ENCODE data around the gene CLN6. TPM values are rescaled to one million over a fixed set of nuclear protein-coding genes. Genes with fewer than 3 reads are reported as not detected.

CLN6 gene
- total RNA-seq, 4 donors from 2014 or later: 13.4 to 18.2 (median 16.1) TPM

- intact Hi-C loops (cut with DNase I): no loop called here
- peak overlapping the region; percentile 40 to 70 (median 56) for H3K27ac ChIP-seq (replicated peaks in 1 of 4)
- H3K9me3 ChIP-seq: no peaks in the 10 kb centered on the region
- DNase-seq (ENCODE audit: extremely low spot score): no peak
- no peaks in the 10 kb centered on the region for H3K36me3 ChIP-seq
- H3K27me3 ChIP-seq: no peaks in the 10 kb centered on the region
- H3K4me1 ChIP-seq: peaks cover 28 to 80% (median 63%) of the 10 kb centered on the region in 4 donors
- TF ChIP-seq CTCF (IDR thresholded peaks at IDR 0.05): no peak
- TF ChIP-seq EP300 (IDR thresholded peaks at IDR 0.05): no peak
- no peak for TF ChIP-seq POLR2A (IDR thresholded peaks at IDR 0.05; ENCODE audit: low read depth)
- TF ChIP-seq POLR2AphosphoS5 (IDR thresholded peaks at IDR 0.05): no peak
- H3K4me3 ChIP-seq: peak overlapping the region; percentile 42 to 53 (median 49)
- WGBS: 69% methylated on average over 14 of the region's 14 CpGs
These were observed 23.5 kb downstream of the CLN6 start for GRCh38 chr15:68205954-68206539.

DNA sequence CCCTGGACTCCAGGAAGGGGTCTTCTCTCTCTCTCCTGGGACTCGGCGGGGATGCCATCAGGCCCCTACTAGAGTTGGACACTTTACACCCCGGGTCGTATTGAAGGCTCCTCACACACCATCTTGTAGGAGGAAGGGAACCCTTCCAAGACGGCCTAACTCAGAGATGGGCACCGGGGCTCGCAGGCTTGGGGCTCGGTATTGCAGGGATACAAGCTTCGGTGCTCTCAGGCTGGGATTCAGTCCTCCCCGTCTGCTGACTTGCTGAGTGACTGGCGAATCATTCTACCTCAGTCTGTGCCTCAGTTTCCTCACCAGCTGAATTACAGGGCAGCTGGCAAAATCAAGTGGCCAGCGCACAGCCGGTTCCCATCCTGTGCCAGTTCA, 24.0 kb downstream of the CLN6 start:
- intact Hi-C loops (cut with DNase I): no loop called here
- H3K4me3 ChIP-seq: peak overlapping the region; percentile 42 to 53 (median 49)
- DNase-seq (ENCODE audit: extremely low spot score): no peak
- no peaks in the 10 kb centered on the region for H3K9me3 ChIP-seq
- WGBS: 77% methylated on average over 10 of the region's 13 CpGs
- TF ChIP-seq CTCF (IDR thresholded peaks at IDR 0.05) (no peak), EP300 (IDR thresholded peaks at IDR 0.05) (no peak), POLR2A (IDR thresholded peaks at IDR 0.05; ENCODE audit: low read depth) (no peak), POLR2AphosphoS5 (IDR thresholded peaks at IDR 0.05) (no peak)
- peak overlapping the region; percentile 40 to 70 (median 56) for H3K27ac ChIP-seq (replicated peaks in 1 of 4)
- peaks cover 26 to 80% (median 63%) of the 10 kb centered on the region in 4 donors for H3K4me1 ChIP-seq
- H3K27me3 ChIP-seq: no peaks in the 10 kb centered on the region
- no peaks in the 10 kb centered on the region for H3K36me3 ChIP-seq

DNA sequence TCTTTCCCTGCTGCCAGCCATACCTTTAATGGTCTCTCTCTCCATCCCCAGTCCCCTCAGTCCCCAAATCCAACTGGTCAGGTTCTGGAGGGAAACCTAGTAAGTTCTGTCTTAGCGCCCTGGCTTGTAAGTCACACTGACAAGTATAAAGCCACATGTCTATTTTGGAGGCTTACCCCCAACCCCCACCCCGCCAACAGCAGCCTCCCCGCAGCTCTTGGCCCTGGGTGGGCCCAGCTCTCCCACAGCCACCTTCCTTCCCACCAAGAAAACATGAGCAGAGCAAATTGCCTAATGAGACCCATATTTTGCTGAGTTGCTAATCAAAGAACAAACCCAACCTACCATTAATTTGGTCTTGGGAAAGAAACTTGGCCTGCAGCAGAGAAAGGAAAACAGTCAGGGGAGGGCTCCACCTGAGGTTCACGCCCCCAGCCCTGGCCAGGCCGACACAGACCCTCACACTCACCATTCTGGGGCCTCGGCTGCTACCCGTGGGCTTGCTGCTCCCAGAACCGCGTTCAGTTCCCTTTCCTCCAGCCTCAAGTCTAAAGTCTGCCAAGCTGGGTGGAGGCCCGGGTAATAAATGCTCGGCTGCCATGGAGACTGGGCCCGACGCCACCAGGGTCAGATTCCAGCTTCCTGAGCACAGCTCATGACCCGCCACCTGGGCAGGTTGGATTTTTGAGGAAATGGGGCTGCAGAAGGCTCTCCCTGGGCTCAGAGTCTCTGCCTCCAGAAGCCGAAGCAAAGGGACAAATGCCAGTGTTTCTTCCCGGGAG, 24.6 kb downstream of the CLN6 start, which contains the start of gene CALML4:
CALML4 (minus strand) TSS at position 557 of the 782 bp plus-strand sequence; CDS start at position 472, 85 bp downstream.
- H3K4me1 ChIP-seq: peaks cover 27 to 80% (median 63%) of the 10 kb centered on the region in 4 donors
- H3K4me3 ChIP-seq: peak within 1 kb of the TSS; percentile 42 to 53 (median 49)

DNA sequence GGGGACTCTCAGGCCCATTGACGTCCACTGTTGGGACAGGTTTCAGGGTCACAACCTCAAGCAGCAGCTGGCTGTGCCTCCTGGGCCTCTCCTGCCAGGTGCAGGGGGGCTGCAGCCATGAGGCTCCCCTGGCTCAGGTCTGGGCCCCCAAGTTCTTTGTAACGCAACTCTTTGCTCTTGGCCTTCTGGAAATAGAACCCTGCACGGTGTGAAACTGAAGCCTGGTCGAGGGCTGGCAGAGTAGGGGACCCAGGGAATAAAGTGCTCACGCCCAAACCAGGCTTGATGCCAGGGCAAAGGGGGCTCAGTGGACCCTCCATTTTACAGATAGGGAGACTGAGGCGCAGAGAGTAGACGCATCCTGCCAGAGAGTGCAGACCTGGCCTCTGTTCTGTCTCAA, 25.2 kb downstream of the CLN6 start:
- Histone ChIP-seq H3K27me3 (no peaks in the 10 kb centered on the region), H3K9me3 (no peaks in the 10 kb centered on the region), H3K36me3 (no peaks in the 10 kb centered on the region), H3K27ac (replicated peaks in 1 of 4) (peak overlapping the region in 1 of 4 donors; percentile 40), H3K4me1 (peaks cover 30 to 80% (median 67%) of the 10 kb centered on the region in 4 donors), H3K4me3 (peak overlapping the region; percentile 42 to 53 (median 49))
- TF ChIP-seq EP300 (IDR thresholded peaks at IDR 0.05): no peak
- no peak for TF ChIP-seq CTCF (IDR thresholded peaks at IDR 0.05)
- TF ChIP-seq POLR2AphosphoS5 (IDR thresholded peaks at IDR 0.05): no peak
- TF ChIP-seq POLR2A (IDR thresholded peaks at IDR 0.05; ENCODE audit: low read depth): no peak
- no peak for DNase-seq (ENCODE audit: extremely low spot score)
- intact Hi-C loops (cut with DNase I): no loop called here
- 96% methylated on average over 6 of the region's 7 CpGs for WGBS

More for the DNA sequence above, 24.6 kb downstream of the CLN6 start, which contains the start of gene CALML4:
- DNase-seq (ENCODE audit: extremely low spot score): no peak
- WGBS: 38% methylated on average over 16 of the region's 16 CpGs
- Histone ChIP-seq H3K36me3 (no peaks in the 10 kb centered on the region), H3K27me3 (no peaks in the 10 kb centered on the region), H3K27ac (replicated peaks in 1 of 4) (peak within 1 kb of the TSS; percentile 40 to 70 (median 56)), H3K9me3 (no peaks in the 10 kb centered on the region)
- intact Hi-C loops (cut with DNase I): no loop called here
- peak; percentile 61 to 75 for TF ChIP-seq POLR2AphosphoS5 (IDR thresholded peaks at IDR 0.05)
- TF ChIP-seq POLR2A (IDR thresholded peaks at IDR 0.05; ENCODE audit: low read depth): no peak

GRCh38 chr15:68203956-68204355, 25.6 kb downstream of the CLN6 start:
- no peak for TF ChIP-seq EP300 (IDR thresholded peaks at IDR 0.05)
- no peak for TF ChIP-seq CTCF (IDR thresholded peaks at IDR 0.05)
- H3K4me1 ChIP-seq: peaks cover 30 to 82% (median 69%) of the 10 kb centered on the region in 4 donors
- no peaks in the 10 kb centered on the region for H3K36me3 ChIP-seq
- WGBS: 100% methylated on average over 4 of the region's 5 CpGs
- no peaks in the 10 kb centered on the region for H3K9me3 ChIP-seq
- H3K27ac ChIP-seq (replicated peaks in 1 of 4): no peak overlapping the region
- DNase-seq (ENCODE audit: extremely low spot score): no peak
- no peaks in the 10 kb centered on the region for H3K27me3 ChIP-seq
- peak overlapping the region; percentile 42 to 53 (median 49) for H3K4me3 ChIP-seq
- intact Hi-C loops (cut with DNase I): no loop called here

Data from esophagus muscularis mucosa (tissue), 4 donors.